ENCODE data around the gene CCR6.

CCR6 gene

DNA sequence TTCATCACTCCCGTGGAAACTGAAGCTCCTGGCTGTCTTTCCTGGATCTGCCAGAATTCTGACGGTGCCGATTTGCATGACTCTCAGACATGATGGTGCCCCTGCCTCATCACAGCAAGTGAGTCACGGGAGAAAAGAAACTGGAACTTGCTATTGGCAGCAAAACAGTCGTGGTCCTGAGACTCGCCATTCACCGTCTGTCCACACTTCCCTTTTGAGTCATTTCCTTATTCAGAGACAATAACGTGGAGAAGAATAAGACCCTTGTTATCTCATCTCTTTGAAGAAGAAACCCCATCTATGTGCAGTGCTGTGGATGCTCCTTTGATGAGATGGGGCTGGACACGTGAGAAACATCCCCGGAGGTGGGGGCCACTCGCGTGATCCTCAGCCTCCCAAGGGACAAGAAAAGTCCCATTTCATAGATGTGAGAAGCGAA, 30.6 kb downstream of the CCR6 start:
- H3K4me3 ChIP-seq (ENCODE audit: low read depth, low read length): no peak overlapping the region
- TF ChIP-seq MYC (IDR thresholded peaks at IDR 0.05; ENCODE audit: low read depth, low read length) (no peak), POLR2A (IDR thresholded peaks at IDR 0.05; ENCODE audit: extremely low read depth, insufficient read length) (no peak)
- TF ChIP-seq, protein P1, sequence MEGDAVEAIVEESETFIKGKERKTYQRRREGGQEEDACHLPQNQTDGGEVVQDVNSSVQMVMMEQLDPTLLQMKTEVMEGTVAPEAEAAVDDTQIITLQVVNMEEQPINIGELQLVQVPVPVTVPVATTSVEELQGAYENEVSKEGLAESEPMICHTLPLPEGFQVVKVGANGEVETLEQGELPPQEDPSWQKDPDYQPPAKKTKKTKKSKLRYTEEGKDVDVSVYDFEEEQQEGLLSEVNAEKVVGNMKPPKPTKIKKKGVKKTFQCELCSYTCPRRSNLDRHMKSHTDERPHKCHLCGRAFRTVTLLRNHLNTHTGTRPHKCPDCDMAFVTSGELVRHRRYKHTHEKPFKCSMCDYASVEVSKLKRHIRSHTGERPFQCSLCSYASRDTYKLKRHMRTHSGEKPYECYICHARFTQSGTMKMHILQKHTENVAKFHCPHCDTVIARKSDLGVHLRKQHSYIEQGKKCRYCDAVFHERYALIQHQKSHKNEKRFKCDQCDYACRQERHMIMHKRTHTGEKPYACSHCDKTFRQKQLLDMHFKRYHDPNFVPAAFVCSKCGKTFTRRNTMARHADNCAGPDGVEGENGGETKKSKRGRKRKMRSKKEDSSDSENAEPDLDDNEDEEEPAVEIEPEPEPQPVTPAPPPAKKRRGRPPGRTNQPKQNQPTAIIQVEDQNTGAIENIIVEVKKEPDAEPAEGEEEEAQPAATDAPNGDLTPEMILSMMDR (IDR thresholded peaks at IDR 0.05; ENCODE audit: low read depth, low read length): no peak
- TF ChIP-seq, protein P2, sequence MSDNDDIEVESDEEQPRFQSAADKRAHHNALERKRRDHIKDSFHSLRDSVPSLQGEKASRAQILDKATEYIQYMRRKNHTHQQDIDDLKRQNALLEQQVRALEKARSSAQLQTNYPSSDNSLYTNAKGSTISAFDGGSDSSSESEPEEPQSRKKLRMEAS (IDR thresholded peaks at IDR 0.05; ENCODE audit: low read depth, low read length): no peak
- DNase-seq (ENCODE audit: low read depth): peak; percentile 63

DNA sequence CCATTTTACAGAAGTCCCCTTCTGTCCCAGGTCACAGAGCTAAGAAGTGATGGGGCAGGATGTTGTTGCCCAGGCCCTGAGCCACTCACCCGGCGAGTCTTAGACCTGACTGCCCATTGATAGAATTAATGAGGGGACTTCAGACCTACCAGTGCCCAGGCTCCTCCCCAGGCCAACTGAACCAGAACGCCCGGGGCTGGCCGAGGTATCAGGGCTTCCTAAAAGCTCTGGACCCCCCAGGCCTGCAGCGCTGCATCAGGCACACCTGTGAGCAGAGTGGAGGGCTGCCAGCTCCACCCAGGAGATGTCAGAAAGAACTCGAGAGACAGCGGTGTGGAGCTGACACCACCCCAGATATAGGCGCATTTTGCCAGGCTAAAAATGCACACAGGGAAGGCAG, 31.4 kb downstream of the CCR6 start:
- DNase-seq (ENCODE audit: low read depth): no peak
- no peak for TF ChIP-seq MYC (IDR thresholded peaks at IDR 0.05; ENCODE audit: low read depth, low read length)
- TF ChIP-seq, protein P2 (IDR thresholded peaks at IDR 0.05; ENCODE audit: low read depth, low read length): no peak
- TF ChIP-seq POLR2A (IDR thresholded peaks at IDR 0.05; ENCODE audit: extremely low read depth, insufficient read length): no peak
- TF ChIP-seq, protein P1 (IDR thresholded peaks at IDR 0.05; ENCODE audit: low read depth, low read length): no peak
- H3K4me3 ChIP-seq (ENCODE audit: low read depth, low read length): no peak overlapping the region

DNA sequence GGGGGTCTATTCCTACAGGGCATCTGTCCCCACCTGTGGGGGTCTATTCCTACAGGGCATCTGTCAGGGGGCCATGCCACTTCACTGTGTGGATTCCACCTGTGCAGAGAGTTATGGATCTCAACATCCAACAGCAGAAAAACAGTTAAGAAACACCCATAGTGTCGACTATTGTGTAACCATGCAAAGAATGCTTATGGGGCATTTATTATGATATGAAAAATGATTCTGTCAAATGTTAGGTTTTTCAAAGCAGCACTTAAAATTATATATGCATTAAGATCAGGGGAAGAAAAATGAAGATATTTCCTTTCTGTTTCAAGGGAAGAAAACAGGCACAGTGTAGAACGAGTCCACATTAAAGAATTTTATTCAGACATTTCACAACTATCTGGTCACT, 32.0 kb downstream of the CCR6 start:
- DNase-seq (ENCODE audit: low read depth): no peak
- no peak for TF ChIP-seq POLR2A (IDR thresholded peaks at IDR 0.05; ENCODE audit: extremely low read depth, insufficient read length)
- TF ChIP-seq, protein P1 (IDR thresholded peaks at IDR 0.05; ENCODE audit: low read depth, low read length): no peak
- TF ChIP-seq MYC (IDR thresholded peaks at IDR 0.05; ENCODE audit: low read depth, low read length): no peak
- TF ChIP-seq, protein P2 (IDR thresholded peaks at IDR 0.05; ENCODE audit: low read depth, low read length): no peak
- no peak overlapping the region for H3K4me3 ChIP-seq (ENCODE audit: low read depth, low read length)

DNA sequence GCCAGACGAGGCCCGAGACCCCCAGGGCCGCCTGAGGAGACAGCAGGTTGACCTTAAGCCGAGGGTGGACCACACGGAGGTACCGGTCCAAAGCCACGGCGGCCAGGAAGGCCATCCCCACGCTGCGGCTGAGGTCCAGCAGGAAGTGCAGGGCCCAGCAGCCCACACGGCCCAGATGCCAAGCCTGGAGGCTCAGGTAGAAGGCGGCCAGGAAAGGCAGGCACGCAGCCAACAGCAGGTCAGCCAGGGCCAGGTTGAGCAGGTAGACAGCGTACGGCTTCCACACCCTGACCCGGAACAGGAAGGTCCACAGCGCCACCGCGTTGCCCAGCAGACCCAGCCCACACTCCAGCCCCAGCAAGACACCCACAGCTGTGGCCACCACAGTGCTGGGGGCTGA, 34.5 kb downstream of the CCR6 start:
- TF ChIP-seq, protein P1 (IDR thresholded peaks at IDR 0.05; ENCODE audit: low read depth, low read length): no peak
- TF ChIP-seq MYC (IDR thresholded peaks at IDR 0.05; ENCODE audit: low read depth, low read length) (no peak), POLR2A (IDR thresholded peaks at IDR 0.05; ENCODE audit: extremely low read depth, insufficient read length) (no peak)
- TF ChIP-seq, protein P2 (IDR thresholded peaks at IDR 0.05; ENCODE audit: low read depth, low read length): no peak
- no peak for DNase-seq (ENCODE audit: low read depth)

DNA sequence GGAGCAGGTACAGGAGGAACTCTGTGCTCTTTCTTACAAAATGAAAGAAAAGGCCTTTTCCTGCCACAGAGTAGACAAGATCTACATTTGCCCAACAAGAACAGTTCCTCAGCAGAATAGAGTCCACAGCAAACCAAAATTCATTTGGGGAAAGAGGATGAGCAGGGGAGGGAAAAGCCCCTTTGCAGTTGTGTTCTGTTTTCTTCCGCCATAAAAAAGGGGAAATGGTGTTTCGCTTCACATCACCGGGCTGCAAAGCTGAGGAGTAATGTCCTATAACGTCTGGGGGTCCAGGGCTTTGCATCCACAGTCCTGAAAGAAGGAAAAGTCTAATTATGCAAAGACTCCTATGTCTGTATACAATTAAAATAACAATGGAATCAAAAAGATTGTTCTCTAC, 35.0 kb downstream of the CCR6 start, which contains the start of gene GPR31:
GPR31 (minus strand) TSS at position 118 of the 400 bp plus-strand sequence. CDS start 149 bp downstream, outside the sequence.
- TF ChIP-seq, protein P1 (IDR thresholded peaks at IDR 0.05; ENCODE audit: low read depth, low read length): no peak
- TF ChIP-seq POLR2A (IDR thresholded peaks at IDR 0.05; ENCODE audit: extremely low read depth, insufficient read length): no peak
- TF ChIP-seq, protein P2 (IDR thresholded peaks at IDR 0.05; ENCODE audit: low read depth, low read length): no peak
- no peak for TF ChIP-seq MYC (IDR thresholded peaks at IDR 0.05; ENCODE audit: low read depth, low read length)
- no peak for DNase-seq (ENCODE audit: low read depth)
- no peak within 1 kb of the TSS for H3K4me3 ChIP-seq (ENCODE audit: low read depth, low read length)

More for the DNA sequence above, 34.5 kb downstream of the CCR6 start:
- no peak overlapping the region for H3K4me3 ChIP-seq (ENCODE audit: low read depth, low read length)
